ENCODE results near the gene FRRS1. TPM values are rescaled to one million over a fixed set of nuclear protein-coding genes. Genes with fewer than 3 reads are reported as not detected.

Gene FRRS1, protein sequence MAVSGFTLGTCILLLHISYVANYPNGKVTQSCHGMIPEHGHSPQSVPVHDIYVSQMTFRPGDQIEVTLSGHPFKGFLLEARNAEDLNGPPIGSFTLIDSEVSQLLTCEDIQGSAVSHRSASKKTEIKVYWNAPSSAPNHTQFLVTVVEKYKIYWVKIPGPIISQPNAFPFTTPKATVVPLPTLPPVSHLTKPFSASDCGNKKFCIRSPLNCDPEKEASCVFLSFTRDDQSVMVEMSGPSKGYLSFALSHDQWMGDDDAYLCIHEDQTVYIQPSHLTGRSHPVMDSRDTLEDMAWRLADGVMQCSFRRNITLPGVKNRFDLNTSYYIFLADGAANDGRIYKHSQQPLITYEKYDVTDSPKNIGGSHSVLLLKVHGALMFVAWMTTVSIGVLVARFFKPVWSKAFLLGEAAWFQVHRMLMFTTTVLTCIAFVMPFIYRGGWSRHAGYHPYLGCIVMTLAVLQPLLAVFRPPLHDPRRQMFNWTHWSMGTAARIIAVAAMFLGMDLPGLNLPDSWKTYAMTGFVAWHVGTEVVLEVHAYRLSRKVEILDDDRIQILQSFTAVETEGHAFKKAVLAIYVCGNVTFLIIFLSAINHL
- 6.5 TPM for polyA plus RNA-seq (2013, experiment 1 of 2)
- 6.6 TPM for polyA plus RNA-seq (2013, experiment 2 of 2)

DNA sequence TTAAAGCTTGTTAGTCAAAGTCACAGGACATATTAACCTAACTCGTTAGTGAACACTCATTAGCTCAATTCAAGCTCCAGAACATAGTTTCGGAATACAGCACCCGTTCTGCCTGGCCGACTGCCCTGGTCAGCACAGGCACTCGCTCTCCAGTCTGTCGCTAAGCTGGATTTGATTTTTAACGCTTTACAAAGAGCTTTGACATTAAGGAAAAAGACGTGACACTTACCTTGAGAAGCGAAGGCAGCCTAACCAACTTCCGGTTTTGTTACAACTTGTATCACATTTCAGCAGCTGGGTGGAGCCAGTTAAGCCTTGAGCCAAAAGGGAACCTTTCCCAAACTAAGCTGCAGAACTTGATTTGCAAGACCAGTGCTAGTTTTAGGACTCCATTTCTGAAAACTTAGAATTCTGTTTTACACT lies at the start of gene FRRS1:
Gene FRRS1 (minus strand): TSS at position 258 of the 423 bp plus-strand sequence. CDS start 17,867 bp downstream, outside the sequence.
- H3K27me3 ChIP-seq (ENCODE audit: control insufficient read depth in 1 of 2, insufficient read depth in 1 of 2, low read length in 2 of 2): no peaks in the 10 kb centered on the region
- peak within 1 kb of the TSS; percentile 71 for H3K4me2 ChIP-seq (ENCODE audit: low read length, poor library complexity, severe bottlenecking)
- no peak within 1 kb of the TSS for H4K91ac ChIP-seq (ENCODE audit: low read length)
- H3K18ac ChIP-seq (ENCODE audit: low read depth in 1 of 2, low read length in 2 of 2): peak within 1 kb of the TSS; percentile 40 to 61
- peaks cover 3% of the 10 kb centered on the region for H3K79me1 ChIP-seq (replicated peaks; ENCODE audit: low read length, poor library complexity, severe bottlenecking)
- no peak within 1 kb of the TSS for H2BK15ac ChIP-seq (ENCODE audit: low read depth, poor library complexity, severe bottlenecking)
- peak within 1 kb of the TSS; percentile 91 for H3K9ac ChIP-seq (ENCODE audit: low read length)
- no peak within 1 kb of the TSS for H2BK120ac ChIP-seq (ENCODE audit: low read depth, low read length)
- WGBS: 1% methylated on average over 10 of the region's 10 CpGs
- H3K9me3 ChIP-seq (ENCODE audit: control insufficient read depth, low read length): no peaks in the 10 kb centered on the region
- peak within 1 kb of the TSS; percentile 59 for H4K8ac ChIP-seq (ENCODE audit: low read length)
- no peak within 1 kb of the TSS for H3K23ac ChIP-seq (ENCODE audit: low read length in 2 of 2)
- H3K4me3 ChIP-seq (ENCODE audit: insufficient read depth in 1 of 2, low read depth in 1 of 2, low read length in 2 of 2): peak within 1 kb of the TSS; percentile 52 to 87
- peak within 1 kb of the TSS in 1 of 2 experiments; percentile 35 for H3K4ac ChIP-seq (ENCODE audit: low read depth in 1 of 2, low read length in 2 of 2)
- H3K14ac ChIP-seq (ENCODE audit: low read length in 2 of 2): no peak within 1 kb of the TSS
- peak; percentile 70 for DNase-seq
- no peak within 1 kb of the TSS for H2BK5ac ChIP-seq (ENCODE audit: low read depth, low read length, poor library complexity, severe bottlenecking)
- H2AK5ac ChIP-seq (ENCODE audit: low read length, severe bottlenecking): no peak within 1 kb of the TSS
- peak within 1 kb of the TSS; percentile 74 for H3K27ac ChIP-seq (ENCODE audit: low read length, poor library complexity, severe bottlenecking)
- H2AFZ ChIP-seq (ENCODE audit: low read depth, low read length): peak within 1 kb of the TSS; percentile 8
- peak within 1 kb of the TSS in 1 of 2 experiments; percentile 6 for H2BK12ac ChIP-seq (ENCODE audit: low read length in 2 of 2)
- no peaks in the 10 kb centered on the region for H3K36me3 ChIP-seq (ENCODE audit: control insufficient read depth in 1 of 2, insufficient read depth in 2 of 2, low read depth in 1 of 2, low read length in 2 of 2)
- no peaks in the 10 kb centered on the region for H3K4me1 ChIP-seq (ENCODE audit: control insufficient read depth, insufficient read depth, low read depth, low read length)

DNA sequence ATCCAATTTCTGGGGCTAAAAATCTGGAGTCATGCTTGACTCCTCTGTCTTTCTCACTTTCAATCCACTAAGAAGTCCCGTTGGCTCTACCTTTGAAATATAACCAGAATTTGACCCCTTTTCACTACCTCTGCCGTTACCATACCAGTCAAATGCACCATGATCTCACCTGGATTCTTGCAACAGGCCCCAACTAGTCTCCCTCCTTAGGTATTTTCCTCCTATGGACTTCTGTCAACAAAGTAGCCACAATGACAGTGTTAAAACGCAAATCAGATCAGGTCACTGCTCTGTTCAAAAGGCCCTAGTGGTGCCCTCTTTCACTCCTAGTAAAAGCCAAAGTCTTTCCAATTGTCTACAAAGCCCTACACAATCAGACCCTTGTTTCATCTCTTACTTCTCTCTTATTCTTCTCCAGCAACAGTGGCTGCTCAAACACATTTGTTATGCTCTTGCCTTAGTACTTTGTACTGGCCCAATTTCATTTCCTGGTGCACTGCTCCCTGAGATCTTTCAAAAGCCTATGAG lies 48.0 kb upstream of the FRRS1 start:
- Histone ChIP-seq H4K91ac (ENCODE audit: low read length) (no peak overlapping the region), H2BK5ac (ENCODE audit: low read depth, low read length, poor library complexity, severe bottlenecking) (no peak overlapping the region), H3K14ac (ENCODE audit: low read length in 2 of 2) (no peak overlapping the region)

DNA sequence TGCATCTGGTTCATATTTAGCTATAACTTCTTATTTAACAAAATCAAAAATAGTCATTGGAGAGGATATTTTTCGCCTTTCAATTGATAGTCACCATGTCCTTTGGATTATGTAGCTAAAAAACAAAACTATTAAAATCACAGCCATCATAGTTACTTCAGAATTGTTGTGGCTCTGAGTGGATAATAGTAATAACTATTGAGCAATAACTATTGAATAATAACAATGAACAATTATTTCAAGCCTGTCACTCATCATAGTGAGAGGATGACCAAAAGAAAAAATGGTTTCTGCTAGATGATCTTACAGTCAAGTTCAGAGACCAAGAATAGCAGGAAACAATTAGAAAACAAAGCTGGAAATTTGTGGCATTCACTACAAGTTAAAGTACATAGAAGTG lies 45.3 kb upstream of the FRRS1 start:
- no peak overlapping the region for H2AK5ac ChIP-seq (ENCODE audit: low read length, severe bottlenecking)
- H3K27me3 ChIP-seq (ENCODE audit: control insufficient read depth in 1 of 2, insufficient read depth in 1 of 2, low read length in 2 of 2): peaks cover 0 to 10% of the 10 kb centered on the region in 2 experiments
- H3K4me2 ChIP-seq (ENCODE audit: low read length, poor library complexity, severe bottlenecking): no peak overlapping the region
- no peak overlapping the region for H2BK120ac ChIP-seq (ENCODE audit: low read depth, low read length)
- H3K4ac ChIP-seq (ENCODE audit: low read depth in 1 of 2, low read length in 2 of 2): no peak overlapping the region
- H3K9me3 ChIP-seq (ENCODE audit: control insufficient read depth, low read length): no peaks in the 10 kb centered on the region
- no peak overlapping the region for H3K18ac ChIP-seq (ENCODE audit: low read depth in 1 of 2, low read length in 2 of 2)
- H3K23ac ChIP-seq (ENCODE audit: low read length in 2 of 2): no peak overlapping the region
- no peak overlapping the region for H4K8ac ChIP-seq (ENCODE audit: low read length)
- H3K27ac ChIP-seq (ENCODE audit: low read length, poor library complexity, severe bottlenecking): no peak overlapping the region
- WGBS: no CpG with 5 or more reads among the region's 1 CpG
- H2BK12ac ChIP-seq (ENCODE audit: low read length in 2 of 2): no peak overlapping the region
- no peak overlapping the region for H2BK15ac ChIP-seq (ENCODE audit: low read depth, poor library complexity, severe bottlenecking)
- no peak overlapping the region for H3K4me3 ChIP-seq (ENCODE audit: insufficient read depth in 1 of 2, low read depth in 1 of 2, low read length in 2 of 2)
- no peak overlapping the region for H2BK5ac ChIP-seq (ENCODE audit: low read depth, low read length, poor library complexity, severe bottlenecking)
- no peak overlapping the region for H4K91ac ChIP-seq (ENCODE audit: low read length)
- no peak overlapping the region for H3K9ac ChIP-seq (ENCODE audit: low read length)
- no peaks in the 10 kb centered on the region for H3K79me1 ChIP-seq (replicated peaks; ENCODE audit: low read length, poor library complexity, severe bottlenecking)
- H3K14ac ChIP-seq (ENCODE audit: low read length in 2 of 2): no peak overlapping the region
- DNase-seq: no peak
- no peaks in the 10 kb centered on the region for H3K36me3 ChIP-seq (ENCODE audit: control insufficient read depth in 1 of 2, insufficient read depth in 2 of 2, low read depth in 1 of 2, low read length in 2 of 2)
- H2AFZ ChIP-seq (ENCODE audit: low read depth, low read length): no peak overlapping the region
- no peaks in the 10 kb centered on the region for H3K4me1 ChIP-seq (ENCODE audit: control insufficient read depth, insufficient read depth, low read depth, low read length)

More for the DNA sequence above, 48.0 kb upstream of the FRRS1 start:
- Histone ChIP-seq H3K23ac (ENCODE audit: low read length in 2 of 2) (peak overlapping the region in 1 of 2 experiments; percentile 94), H2BK15ac (ENCODE audit: low read depth, poor library complexity, severe bottlenecking) (no peak overlapping the region), H4K8ac (ENCODE audit: low read length) (no peak overlapping the region), H3K4ac (ENCODE audit: low read depth in 1 of 2, low read length in 2 of 2) (no peak overlapping the region), H3K9ac (ENCODE audit: low read length) (no peak overlapping the region), H3K36me3 (ENCODE audit: control insufficient read depth in 1 of 2, insufficient read depth in 2 of 2, low read depth in 1 of 2, low read length in 2 of 2) (no peaks in the 10 kb centered on the region), H3K4me2 (ENCODE audit: low read length, poor library complexity, severe bottlenecking) (no peak overlapping the region), H3K4me3 (ENCODE audit: insufficient read depth in 1 of 2, low read depth in 1 of 2, low read length in 2 of 2) (no peak overlapping the region), H3K9me3 (ENCODE audit: control insufficient read depth, low read length) (no peaks in the 10 kb centered on the region), H3K27ac (ENCODE audit: low read length, poor library complexity, severe bottlenecking) (no peak overlapping the region), H3K18ac (ENCODE audit: low read depth in 1 of 2, low read length in 2 of 2) (no peak overlapping the region), H3K79me1 (replicated peaks; ENCODE audit: low read length, poor library complexity, severe bottlenecking) (no peaks in the 10 kb centered on the region), H2AK5ac (ENCODE audit: low read length, severe bottlenecking) (no peak overlapping the region), H2BK120ac (ENCODE audit: low read depth, low read length) (no peak overlapping the region), H3K27me3 (ENCODE audit: control insufficient read depth in 1 of 2, insufficient read depth in 1 of 2, low read length in 2 of 2) (peaks cover 0 to 5% of the 10 kb centered on the region in 2 experiments), H2AFZ (ENCODE audit: low read depth, low read length) (no peak overlapping the region), H3K4me1 (ENCODE audit: control insufficient read depth, insufficient read depth, low read depth, low read length) (no peaks in the 10 kb centered on the region), H2BK12ac (ENCODE audit: low read length in 2 of 2) (no peak overlapping the region)
- 93% methylated on average over 3 of the region's 3 CpGs for WGBS
- DNase-seq: no peak

DNA sequence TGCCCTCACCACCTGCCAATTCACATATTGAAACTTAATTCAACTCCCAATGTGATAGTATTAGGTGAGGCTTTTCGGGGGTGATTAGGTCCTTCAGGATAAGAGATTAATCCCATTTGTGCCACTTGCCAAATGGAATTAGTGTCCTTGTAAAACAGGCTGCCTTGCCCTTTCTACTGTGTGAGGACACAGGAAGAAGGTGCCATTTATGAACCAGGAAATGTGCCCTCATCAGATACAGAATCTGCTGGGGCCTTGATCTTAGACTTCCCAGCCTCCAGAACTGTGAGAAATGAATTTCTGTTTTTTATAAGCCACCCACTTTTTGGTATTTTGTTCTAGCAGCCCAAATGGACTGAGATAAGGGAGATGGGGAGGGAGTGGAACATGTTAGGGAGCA lies 44.6 kb upstream of the FRRS1 start:
- Histone ChIP-seq H4K8ac (ENCODE audit: low read length) (no peak overlapping the region), H2AFZ (ENCODE audit: low read depth, low read length) (no peak overlapping the region), H3K14ac (ENCODE audit: low read length in 2 of 2) (no peak overlapping the region), H2AK5ac (ENCODE audit: low read length, severe bottlenecking) (no peak overlapping the region), H3K4me3 (ENCODE audit: insufficient read depth in 1 of 2, low read depth in 1 of 2, low read length in 2 of 2) (no peak overlapping the region), H3K18ac (ENCODE audit: low read depth in 1 of 2, low read length in 2 of 2) (no peak overlapping the region), H3K27me3 (ENCODE audit: control insufficient read depth in 1 of 2, insufficient read depth in 1 of 2, low read length in 2 of 2) (peaks cover 0 to 5% of the 10 kb centered on the region in 2 experiments), H2BK5ac (ENCODE audit: low read depth, low read length, poor library complexity, severe bottlenecking) (no peak overlapping the region), H3K4me1 (ENCODE audit: control insufficient read depth, insufficient read depth, low read depth, low read length) (no peaks in the 10 kb centered on the region), H2BK120ac (ENCODE audit: low read depth, low read length) (no peak overlapping the region), H3K9me3 (ENCODE audit: control insufficient read depth, low read length) (no peaks in the 10 kb centered on the region), H3K23ac (ENCODE audit: low read length in 2 of 2) (no peak overlapping the region), H4K91ac (ENCODE audit: low read length) (no peak overlapping the region), H2BK15ac (ENCODE audit: low read depth, poor library complexity, severe bottlenecking) (no peak overlapping the region), H3K27ac (ENCODE audit: low read length, poor library complexity, severe bottlenecking) (no peak overlapping the region), H2BK12ac (ENCODE audit: low read length in 2 of 2) (no peak overlapping the region), H3K79me1 (replicated peaks; ENCODE audit: low read length, poor library complexity, severe bottlenecking) (no peaks in the 10 kb centered on the region), H3K9ac (ENCODE audit: low read length) (no peak overlapping the region), H3K4ac (ENCODE audit: low read depth in 1 of 2, low read length in 2 of 2) (no peak overlapping the region), H3K4me2 (ENCODE audit: low read length, poor library complexity, severe bottlenecking) (no peak overlapping the region), H3K36me3 (ENCODE audit: control insufficient read depth in 1 of 2, insufficient read depth in 2 of 2, low read depth in 1 of 2, low read length in 2 of 2) (no peaks in the 10 kb centered on the region)
- WGBS: 100% methylated on average over 1 of the region's 1 CpG
- no peak for DNase-seq

Measured in mesenchymal stem cell (in vitro differentiated cells and primary cell).